Hematopoietic multipotent progenitor cell (in vitro differentiated cells): ENCODE measurements around the gene CNGA3. TPM values are rescaled to one million over a fixed set of nuclear protein-coding genes. Genes with fewer than 3 reads are reported as not detected.
A peak's percentile ranks its signal among the peaks of the same experiment; 100 is the strongest.

ENCODE experiments used
- DNase-seq, 3 donors: peaks; one replicate each; pipeline ENCODE4 v3.0.0-alpha.2; 2011 to 2015; ENCODE audit warnings: low read depth in 2 of 3, low spot score in 2 of 3
- total RNA-seq: library from RNA; depleted of rRNA; stranded (reverse); fragments of >200 nt; gene quantifications from one replicate; pipeline ENCODE4 v1.2.3, GENCODE V29; 2012

CNGA3 gene
- total RNA-seq, 1 donor, result not detected

DNA sequence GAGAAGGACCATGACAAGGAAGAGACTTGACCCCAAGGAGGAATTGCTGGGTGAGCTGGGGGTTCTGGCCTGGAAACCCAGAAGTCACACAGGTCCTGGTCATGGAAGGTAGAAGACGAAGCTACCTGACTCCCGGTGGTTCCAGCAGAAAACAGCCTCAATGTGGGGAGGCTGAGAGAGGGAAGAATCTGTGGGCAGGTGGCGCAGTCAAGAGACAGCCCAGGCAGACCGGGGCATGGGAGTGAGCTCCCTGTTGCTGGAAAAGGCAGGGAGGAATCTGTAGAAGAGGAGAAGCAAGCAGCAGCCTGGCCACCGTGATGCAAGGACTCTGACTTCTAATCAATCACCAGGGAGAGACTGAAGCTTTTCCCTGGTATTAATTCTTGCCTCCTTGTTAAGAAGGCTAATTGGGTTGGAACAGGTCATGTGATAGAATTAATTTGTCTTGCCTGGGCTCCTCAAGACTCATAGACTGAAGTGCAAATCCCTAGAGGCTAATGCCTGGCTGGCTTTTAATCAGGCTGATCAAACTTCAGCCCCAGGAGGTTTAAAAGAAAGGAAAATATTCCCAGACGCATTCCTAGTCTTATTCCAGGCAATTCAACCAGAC is 30.1 kb downstream of the CNGA3 start:
- DNase-seq, result no peak

DNA sequence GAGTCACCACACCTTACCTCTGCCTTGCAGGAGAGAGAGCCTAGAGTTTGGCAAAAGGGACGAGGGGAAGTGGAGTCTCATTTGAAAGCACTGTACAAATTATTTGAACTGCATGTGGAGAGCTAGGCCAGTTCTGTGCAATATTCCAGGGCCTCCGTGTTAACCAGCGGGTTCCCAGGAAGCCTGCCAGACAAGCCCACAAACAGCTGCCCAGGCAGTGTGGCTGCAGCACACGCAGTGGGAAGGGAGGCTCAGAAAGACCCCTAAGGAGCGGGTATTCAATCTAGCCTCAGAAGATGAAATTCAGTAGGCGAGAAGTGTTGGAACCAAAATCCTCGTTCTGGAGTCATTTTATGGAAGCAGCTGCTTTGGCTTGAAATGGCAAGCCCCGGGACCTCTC is 30.7 kb downstream of the CNGA3 start:
- no peak for DNase-seq

DNA sequence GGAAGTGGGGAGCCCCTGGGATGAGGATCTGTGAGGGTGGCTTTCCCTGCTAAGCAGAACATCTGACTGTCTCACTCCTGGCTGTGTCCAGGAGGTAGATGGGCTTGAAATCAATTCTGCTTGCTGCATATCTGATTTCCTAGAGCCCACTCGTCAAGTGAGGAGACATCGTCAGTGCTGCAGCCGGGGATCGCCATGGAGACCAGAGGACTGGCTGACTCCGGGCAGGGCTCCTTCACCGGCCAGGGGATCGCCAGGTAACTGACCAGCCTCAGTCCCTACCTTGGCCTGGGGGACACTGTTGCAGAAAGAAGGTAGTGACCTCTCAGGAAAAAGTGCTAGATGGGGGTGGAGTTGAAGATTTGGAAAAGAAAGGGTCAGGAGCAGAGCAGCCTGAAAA is 31.3 kb downstream of the CNGA3 start:
- DNase-seq, result no peak

DNA sequence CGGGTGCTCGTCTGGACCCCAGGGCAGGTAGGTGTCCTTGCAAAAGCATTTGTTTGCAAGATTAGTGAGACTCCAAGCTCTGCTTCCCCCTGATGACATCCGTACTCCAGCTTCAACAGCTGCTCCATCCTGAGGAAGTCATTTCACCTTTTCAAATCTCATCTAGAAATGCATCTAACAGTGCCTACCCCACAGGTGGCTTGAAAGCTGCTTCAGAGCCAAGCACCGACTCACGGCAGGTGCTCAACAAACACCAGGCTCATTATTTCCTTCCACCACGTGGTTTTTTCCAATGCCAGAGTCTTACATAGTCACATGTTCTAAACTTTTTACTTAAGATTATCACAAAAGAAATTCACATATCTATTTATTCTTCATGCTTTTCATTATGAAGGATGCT is 31.9 kb downstream of the CNGA3 start:
- no peak for DNase-seq

DNA sequence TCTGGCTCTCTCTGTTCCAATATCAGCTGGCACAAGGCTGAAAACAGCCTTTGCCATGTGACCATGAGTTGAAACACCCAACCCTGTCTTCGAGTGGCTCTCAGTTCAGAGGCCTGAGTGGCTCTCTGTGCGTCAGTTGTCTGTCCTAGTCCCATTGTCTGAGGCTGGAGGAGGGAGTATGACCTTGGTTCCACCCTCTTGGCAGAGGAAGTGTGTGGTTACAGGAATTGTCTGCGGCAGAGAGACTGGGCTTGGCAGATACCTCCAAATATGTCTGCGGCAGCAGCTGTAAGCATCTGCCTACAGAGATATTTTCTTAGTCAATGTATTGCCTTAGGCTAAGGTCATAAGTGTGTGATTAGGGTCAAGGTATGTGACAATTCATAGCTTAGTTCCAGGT is 32.6 kb downstream of the CNGA3 start:
- DNase-seq, result peak in 2 of 3 donors; percentile 9

DNA sequence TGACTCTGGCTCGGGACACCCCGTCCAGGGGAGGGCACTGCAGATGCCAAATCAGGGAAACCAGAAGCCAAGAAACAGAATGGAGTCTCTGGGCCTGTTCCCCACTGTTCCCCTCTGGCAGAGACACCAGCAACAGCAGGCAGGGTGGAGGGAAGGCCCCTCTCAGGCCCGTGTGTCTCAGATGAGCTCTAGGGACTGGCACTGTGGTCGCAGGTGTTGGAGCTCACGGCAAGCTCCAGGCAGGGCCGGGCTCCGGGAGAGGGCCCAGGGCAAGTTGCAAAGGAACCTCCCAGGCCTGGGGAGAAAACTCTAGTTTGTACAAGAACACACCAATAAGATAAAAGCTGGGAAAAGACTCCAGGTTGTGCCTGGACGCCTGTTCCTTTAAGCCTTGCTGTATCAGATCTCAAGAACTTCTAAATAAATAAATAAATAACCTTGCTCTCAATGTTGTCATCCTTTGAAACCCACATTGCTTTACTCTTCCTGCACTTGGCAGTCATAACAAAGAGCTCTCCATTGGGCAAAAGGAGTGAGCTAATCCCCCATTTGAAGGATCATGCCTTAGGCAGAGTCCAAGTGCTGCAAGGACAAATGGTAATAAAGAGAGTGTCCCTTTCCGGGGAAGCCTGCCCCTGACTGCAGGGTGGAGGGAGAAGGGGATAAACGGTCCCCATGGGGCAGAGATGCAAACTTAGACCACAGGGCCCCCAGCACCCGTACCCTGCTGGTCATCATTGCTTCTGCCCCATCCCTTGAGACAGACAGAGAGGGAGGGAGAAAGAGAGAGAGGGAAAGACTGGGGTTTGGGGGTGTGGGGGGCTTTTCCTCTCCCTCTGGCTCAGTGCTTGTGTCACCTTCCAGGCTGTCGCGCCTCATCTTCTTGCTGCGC is 33.3 kb downstream of the CNGA3 start:
- no peak for DNase-seq

DNA sequence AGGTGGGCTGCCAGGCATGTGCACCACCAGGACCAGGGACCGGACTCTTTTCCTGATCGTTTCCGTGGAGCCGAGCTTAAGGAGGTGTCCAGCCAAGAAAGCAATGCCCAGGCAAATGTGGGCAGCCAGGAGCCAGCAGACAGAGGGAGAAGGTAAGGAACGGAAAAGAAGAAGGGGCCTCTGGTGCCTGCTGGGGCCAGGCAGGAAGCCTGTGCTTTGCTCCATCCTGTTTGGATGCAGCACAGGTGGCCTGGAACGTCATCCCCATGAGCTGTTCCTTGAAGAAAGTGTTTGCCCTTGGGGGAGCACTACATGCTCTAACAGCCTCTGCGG is 33.9 kb downstream of the CNGA3 start:
- DNase-seq, result no peak

DNA sequence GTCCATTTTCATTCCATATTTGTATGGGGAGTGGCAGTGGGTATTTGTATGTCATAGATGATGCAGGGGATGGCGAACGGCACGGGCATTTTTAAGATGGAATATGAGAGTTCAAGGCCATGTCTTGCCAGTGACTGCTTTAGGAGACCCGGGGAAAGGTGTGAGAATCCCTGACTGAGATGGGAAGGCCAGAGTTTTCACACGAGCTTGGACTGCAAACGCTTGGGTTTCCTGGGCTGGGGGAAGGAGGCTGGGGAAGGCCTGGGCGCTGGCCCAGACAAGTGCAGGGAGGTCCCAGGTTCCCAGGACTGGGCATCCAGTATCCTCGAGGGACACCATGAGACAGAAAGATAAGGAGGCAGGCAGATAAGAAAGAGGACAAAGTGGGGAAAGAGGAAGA is 35.2 kb downstream of the CNGA3 start:
- no peak for DNase-seq

DNA sequence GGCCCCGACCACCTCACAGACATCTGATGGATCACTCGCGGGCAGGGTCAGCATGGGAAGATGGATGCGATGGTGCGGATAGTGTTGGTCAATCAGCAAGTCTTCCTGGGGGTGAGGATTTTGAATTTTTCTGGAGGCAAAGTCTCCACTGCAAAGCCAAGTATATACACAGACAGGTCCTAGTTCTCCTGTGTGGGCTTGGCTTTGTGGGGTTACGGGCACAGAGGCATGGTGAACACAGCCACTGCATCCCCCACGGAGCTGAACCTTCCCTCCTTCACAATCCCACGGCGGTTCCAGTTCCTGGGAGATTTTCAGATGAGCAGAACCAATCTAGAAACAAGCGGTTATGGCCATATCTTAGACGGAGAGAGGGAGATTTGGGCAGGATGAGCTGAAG is 35.8 kb downstream of the CNGA3 start:
- no peak for DNase-seq

DNA sequence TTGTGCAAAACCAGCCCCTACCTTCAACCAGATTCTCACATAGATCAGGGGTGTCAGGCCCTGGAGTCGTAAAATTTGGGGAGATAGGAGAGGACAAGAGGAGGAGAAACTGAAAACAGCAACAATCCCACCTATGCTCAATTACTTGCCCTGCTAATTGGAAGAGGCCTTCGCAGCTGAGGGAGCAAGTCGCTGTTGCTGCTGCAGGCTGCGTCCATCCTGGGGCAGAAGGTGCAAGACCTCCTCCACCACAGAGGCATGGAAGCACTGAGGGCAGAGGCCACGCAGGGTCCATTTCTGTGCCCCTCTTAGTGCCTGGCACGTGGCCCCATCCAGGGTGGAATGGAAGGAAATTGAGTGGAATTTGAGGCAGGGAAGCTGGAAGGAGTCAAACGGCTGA is 36.5 kb downstream of the CNGA3 start:
- DNase-seq, result no peak

DNA sequence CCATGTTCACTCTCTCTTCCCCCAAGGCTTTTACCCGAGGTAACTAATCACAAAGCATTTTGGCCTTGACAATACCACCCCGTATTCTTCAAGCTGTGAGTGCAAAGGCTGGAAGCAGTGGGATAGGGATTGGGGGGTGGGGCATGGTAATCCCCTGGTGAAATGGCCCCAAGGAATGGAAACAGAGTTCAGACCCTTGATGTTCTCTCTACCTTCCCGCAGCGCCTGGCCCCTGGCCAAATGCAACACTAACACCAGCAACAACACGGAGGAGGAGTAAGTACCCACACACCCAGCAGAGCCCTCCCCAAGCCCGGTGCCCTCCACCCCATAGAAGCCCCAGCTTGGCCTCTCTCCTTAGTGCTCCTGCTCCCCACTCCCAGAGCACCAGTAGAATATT is 36.9 kb downstream of the CNGA3 start:
- DNase-seq, result no peak

DNA sequence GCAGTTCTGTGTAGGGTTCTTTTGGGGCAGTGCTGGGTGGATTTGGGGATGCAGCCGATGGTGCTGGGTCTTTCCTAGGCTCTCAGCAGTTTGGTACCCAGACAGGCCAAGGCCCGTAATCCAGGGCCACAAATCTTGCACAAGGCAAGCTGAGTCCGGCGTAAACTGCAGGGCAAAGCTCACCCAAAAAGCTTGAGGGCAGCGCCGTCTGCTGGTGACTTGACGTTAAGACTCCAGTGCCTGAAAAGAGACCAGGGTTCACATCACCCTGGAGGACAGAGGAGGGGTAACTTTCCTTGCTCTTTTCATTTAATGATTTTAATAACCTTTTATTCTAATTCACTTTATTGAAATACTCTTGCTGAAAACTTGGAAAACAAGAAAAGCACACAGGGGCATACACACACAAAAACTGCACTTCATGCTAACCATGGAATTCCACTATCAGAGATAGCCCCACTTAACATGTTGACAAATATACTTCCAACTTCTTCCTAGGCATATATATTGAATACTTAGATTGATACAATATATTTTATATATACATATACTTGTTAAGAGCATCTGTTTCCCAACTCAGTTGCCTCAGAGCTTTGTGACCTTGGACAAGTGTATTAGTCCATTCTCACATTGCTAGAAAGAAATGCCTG is 38.9 kb downstream of the CNGA3 start:
- peak; percentile 29 to 87 (median 64) for DNase-seq

DNA sequence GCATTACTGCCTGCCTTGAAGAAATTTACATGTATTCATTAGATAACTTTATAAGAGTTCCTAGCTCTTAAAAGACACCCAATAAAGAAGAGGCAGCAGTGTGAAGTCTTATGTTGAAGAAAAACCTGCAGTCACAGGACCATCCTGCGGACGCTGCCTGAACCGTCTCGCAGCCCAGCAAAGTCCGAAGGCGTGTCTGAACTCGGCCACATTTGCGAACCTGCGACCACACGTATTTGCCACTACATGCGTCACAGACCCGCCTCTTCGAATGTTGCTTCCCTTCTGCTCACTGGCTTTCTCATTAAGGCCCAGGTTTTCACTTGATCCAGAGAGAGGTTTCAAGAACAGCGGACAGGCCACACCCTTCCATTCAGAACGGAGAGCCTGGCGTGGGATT is 41.2 kb downstream of the CNGA3 start:
- no peak for DNase-seq

DNA sequence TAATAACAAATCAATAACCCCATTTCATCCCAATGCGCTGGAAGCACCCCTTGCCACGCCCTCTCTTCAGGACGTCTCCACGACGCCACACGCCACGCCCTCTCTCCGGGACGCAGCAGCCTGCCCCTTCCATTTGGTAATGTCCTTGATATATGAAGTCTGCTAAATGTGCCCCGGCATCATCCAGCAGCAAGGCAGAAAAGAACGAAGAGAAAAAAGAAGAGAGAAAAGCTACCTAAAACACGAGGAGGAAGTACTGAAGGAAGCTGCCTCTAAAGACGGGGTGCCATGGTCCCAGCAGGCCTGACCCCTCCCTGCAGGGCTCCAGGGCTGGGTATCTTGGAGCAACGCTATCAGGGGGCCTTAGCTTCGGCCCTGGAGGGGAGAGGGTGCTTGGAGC is 41.8 kb downstream of the CNGA3 start:
- DNase-seq, result no peak

DNA sequence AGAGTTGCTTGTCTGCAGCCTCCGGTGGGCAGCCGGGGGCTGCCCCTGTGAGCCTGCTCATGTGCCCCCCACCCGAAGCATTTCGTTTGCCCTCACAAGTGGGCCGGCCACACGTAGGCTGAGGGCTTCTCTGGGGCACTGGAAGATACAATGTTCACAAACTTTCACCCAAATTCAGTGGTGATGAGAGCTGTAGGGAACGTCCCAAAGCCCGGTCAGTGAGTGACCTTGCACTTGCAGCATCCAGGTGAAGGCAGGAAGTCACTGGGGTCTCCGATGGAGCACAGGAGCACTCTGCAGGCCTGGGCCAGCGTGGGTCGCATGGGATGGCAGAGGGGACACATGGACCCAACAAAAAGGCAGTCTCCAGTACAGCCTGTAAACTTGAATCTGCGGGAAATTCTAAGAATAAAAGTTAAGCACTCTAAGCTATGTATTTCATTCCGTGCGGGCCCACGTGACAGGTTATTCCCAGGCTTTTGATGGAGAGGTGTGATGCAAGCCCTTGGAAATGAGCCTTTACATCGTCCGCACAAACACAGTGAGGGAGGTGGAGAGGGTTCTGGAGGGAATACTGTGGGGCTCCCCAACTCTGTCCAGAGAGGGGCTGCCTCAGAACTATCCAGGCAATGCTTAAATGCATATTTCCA is 42.5 kb downstream of the CNGA3 start:
- DNase-seq, result no peak

DNA sequence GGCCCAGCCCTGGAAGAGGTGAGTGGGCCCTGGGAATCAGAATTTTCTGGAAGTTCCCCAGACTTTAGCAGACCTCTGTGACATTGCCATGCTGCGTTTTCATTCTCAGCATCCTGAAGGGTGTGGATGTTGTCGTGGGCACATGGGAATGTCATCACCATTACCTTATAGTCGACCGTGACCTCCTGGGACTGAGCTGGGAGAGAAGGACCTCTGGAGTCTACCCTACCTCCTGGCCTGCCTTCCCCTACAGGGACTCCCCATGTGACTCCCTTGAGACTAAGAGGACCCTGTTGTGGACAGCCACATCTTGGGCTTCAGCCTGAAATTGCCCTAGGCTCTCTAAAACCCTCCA is 43.0 kb downstream of the CNGA3 start:
- DNase-seq, result no peak

DNA sequence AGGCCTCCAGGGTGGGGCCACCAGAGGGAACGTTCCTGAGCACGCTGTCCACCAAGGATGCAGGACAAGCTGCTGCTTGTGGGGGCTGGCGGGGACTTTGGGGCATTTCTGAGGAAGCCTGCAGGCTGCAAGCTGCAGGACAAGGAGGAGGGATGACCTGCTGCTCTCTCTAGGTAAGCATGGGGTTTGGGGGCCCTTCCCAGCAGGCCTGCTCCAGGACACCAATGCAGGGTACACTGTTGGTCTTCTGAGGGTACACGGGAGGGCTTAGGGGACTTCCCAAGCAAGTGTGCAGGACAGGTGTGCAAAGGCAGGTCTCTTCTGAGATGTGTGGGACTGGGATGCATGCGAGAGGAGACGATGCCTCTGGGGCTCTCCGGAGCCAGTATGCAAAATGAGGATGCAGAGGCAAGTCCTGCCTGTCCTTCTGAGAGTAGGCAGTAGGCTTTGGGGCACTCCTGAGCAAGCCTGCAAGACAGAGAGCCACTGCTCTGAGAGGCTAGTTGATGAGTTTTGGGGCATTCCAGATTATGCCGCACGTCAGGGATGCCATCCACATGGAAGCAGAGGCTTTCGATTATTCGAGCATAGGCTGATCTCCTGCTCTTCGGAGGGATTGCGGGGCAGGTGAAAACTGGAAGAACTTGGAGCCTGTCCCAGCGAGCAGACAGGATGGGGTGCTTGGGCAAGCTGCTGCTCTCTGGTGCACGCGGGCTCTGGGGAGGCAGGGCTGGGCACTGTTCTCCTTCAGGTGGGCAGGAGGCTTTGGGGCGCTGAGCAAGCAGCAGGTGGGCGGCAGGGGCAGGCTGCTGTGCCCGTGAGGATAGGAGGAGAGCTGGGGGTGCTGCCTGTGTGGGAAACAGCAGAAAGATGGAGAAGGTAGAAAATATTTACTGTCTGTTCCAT is 44.6 kb downstream of the CNGA3 start:
- no peak for DNase-seq

DNA sequence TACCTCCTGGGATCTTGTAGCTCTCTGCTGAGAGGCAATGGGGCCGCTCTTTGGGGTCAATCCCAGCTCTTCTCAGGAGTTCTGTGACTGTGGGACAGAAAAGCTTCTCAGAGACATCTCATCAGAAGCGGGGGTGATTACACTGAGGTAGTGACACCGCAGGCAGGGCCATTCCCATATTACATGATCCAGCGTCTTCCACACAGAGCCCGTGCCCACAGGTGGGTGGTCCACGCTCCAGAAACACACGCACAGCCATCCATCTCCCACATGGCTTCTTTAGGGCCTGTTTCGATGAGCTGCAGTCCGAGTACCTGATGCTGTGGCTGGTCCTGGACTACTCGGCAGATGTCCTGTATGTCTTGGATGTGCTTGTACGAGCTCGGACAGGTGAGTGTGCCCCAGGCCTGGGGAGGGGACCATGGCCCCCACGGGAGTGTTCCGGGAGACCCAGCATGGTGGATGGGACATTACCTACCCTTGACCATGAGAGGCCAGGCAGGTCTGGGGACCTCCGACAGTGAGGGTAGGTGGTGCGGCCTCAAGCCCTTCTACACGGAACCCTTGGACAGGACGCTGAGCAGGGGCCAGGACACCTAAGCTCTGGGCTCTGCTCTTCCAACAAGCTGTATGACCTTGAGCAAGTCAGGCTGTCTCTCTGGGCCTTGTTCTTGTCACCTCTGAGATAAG is 45.5 kb downstream of the CNGA3 start:
- DNase-seq, result no peak

DNA sequence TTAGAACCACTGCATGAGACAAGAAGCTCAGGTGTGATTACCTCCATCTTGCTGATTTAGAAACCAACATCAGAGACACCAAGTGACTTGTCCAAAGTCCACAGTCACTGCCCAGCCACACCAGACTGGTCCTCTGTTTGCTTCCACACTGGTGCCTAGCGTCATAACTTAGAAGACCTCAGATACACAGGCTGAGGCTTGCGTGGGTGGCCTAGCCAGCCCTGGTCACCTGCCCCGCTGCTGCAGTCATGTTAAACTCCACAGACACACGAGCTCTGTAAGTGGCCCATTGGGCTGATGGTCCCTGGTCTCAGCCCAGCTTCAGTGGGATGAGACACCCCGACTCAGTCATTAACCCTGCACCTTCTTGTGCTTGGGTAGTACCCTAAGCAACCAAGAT is 47.1 kb downstream of the CNGA3 start:
- DNase-seq, result no peak

DNA sequence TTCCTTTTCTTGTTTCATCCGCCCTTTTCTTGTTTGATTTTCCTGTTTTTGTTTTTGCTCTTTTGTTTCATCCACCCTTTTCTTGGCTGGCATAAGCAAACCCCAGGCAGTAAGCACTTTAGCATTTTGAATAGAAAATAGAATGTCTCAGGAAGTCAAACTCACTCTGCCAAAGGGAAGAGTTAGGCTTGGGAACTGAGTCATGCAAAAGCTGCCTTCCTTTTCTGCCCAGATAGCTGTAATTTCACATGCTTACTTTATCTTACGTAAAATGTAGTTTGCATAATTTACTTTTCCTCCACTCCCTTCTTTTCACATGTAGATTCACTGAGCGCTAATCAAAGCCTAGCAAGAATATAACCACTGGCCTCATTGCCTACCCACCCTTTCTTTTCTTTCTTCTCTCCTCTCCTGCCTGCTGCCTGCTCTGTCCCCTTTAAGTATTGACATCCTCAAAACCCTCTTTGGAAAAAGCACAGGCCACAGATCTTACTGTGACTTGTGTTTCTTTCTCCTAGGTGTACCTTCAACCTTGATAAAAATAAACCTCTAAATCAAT is 48.4 kb downstream of the CNGA3 start:
- DNase-seq, result no peak
